K562 (cell line): ENCODE data around the gene PDLIM7. TPM values are rescaled to one million over a fixed set of nuclear protein-coding genes. Genes with fewer than 3 reads are reported as not detected.

Experiments used
- E2F6 ChIP-seq, 2 experiments: IDR thresholded peaks; 2 replicates each; pipeline ENCODE4 v1.6.1; 2011; ENCODE audit warnings: borderline replicate concordance in 1 of 2, control low read depth in 1 of 2, low read depth in 1 of 2, low read length in 1 of 2, mild to moderate bottlenecking in 1 of 2, mixed read lengths in 1 of 2, moderate library complexity in 1 of 2; ENCODE audit not compliant: insufficient read depth in 1 of 2, insufficient read length in 1 of 2, poor library complexity in 1 of 2, severe bottlenecking in 1 of 2; ENCODE audit errors: extremely low read depth in 1 of 2
- EZH2 ChIP-seq: IDR thresholded peaks from 2 replicates; pipeline ENCODE4 v1.6.1; 2012; ENCODE audit warnings: low read depth, mild to moderate bottlenecking, inconsistent platforms, low read length, borderline replicate concordance
- GABPB2 ChIP-seq: fragments of 250-450 bp; sonication (Bioruptor Pico); conservative IDR thresholded peaks from 2 replicates; pipeline ENCODE4 v1.5.1; 2021; ENCODE audit warnings: mild to moderate bottlenecking
- HDAC2 ChIP-seq: fragments of 450-650 bp; IDR thresholded peaks from 2 replicates; pipeline ENCODE4 v1.6.1; 2016; ENCODE audit warnings: mild to moderate bottlenecking
- HLTF ChIP-seq: fragments of 450-650 bp; IDR thresholded peaks from 2 replicates; pipeline ENCODE4 v1.6.1; 2016
- HMG20B ChIP-seq: fragments of 250-450 bp; sonication (Bioruptor Pico); IDR thresholded peaks from 2 replicates; pipeline ENCODE4 v1.5.0; 2021; ENCODE audit warnings: mild to moderate bottlenecking
- KLF10 ChIP-seq: fragments of 250-450 bp; sonication (Bioruptor Pico); IDR thresholded peaks from 2 replicates; pipeline ENCODE4 v1.6.1; 2021; ENCODE audit warnings: matching md5 sums
- MBD1 ChIP-seq: fragments of 250-450 bp; sonication (Bioruptor Pico); IDR thresholded peaks from 2 replicates; pipeline ENCODE4 v1.8.0; 2022; ENCODE audit warnings: inconsistent platforms
- MECOM ChIP-seq: fragments of 250-450 bp; sonication (Bioruptor Pico); IDR thresholded peaks from 2 replicates; pipeline ENCODE4 v1.8.0; 2022; ENCODE audit warnings: inconsistent platforms
- PCBP1 ChIP-seq: fragments of 200-400 bp; formaldehyde crosslinking; IDR thresholded peaks from 2 replicates; pipeline ENCODE4 v1.6.1; 2018; ENCODE audit warnings: mild to moderate bottlenecking, low read depth, low read length; ENCODE audit not compliant: poor library complexity, severe bottlenecking
- PREB ChIP-seq: sonication (generic); formaldehyde crosslinking; IDR thresholded peaks from 2 replicates; pipeline ENCODE4 v1.8.1; 2023; ENCODE audit warnings: mild to moderate bottlenecking, missing genetic modification reagents
- SNAPC5 ChIP-seq: fragments of 250-450 bp; sonication (Bioruptor Pico); IDR thresholded peaks from 2 replicates; pipeline ENCODE4 v1.8.0; 2021; ENCODE audit warnings: moderate library complexity, mild to moderate bottlenecking, inconsistent platforms
- TAL1 ChIP-seq: fragments of 450-650 bp; IDR thresholded peaks from 2 replicates; pipeline ENCODE4 v1.6.1; 2016; ENCODE audit warnings: mild to moderate bottlenecking
- ZBTB2 ChIP-seq: fragments of 450-650 bp; IDR thresholded peaks from 2 replicates; pipeline ENCODE4 v1.6.1; 2016; ENCODE audit warnings: antibody characterized with exemption
- ZNF778 ChIP-seq: fragments of 450-650 bp; formaldehyde crosslinking; IDR thresholded peaks from 2 replicates; pipeline ENCODE4 v1.4.0; 2020; ENCODE audit warnings: mild to moderate bottlenecking, moderate library complexity
- ZNF830 ChIP-seq: fragments of 250-450 bp; sonication (Bioruptor Pico); IDR thresholded peaks from 2 replicates; pipeline ENCODE4 v1.5.0; 2021; ENCODE audit warnings: mild to moderate bottlenecking
- polyA plus RNA-seq, 8 experiments: library from polyadenylated mRNA; depleted of rRNA in 4 of 8; stranded (reverse) in 5 of 8; unstranded in 3 of 8; fragments of >200 nt; fragmentation: Nextera tagmentation in 2 of 8; fragmentation: Illumina TruSeq in 1 of 8; extraction: Ambion mirVana in 2 of 8; extraction: Trizol in 1 of 8; gene quantifications; 2 replicates each; pipeline versions ENCODE4 v1.2.1 to v1.2.3, GENCODE V29; 2011 to 2014; ENCODE audit warnings: inconsistent platforms in 1 of 8, missing spikeins in 1 of 8
- total RNA-seq, 7 experiments: library from RNA; depleted of rRNA in 6 of 7; stranded (reverse); fragments of >200 nt in 6 of 7; fragmentation: Illumina TruSeq in 2 of 7; extraction: Trizol in 2 of 7; gene quantifications; 2 replicates each; pipeline versions ENCODE4 v1.2.1 to v1.2.3, GENCODE V29; 2011 to 2021; ENCODE audit warnings: low replicate concordance in 1 of 7
- TF ChIP-seq, protein P1 (sequence below): fragments of 150-350 bp; conservative IDR thresholded peaks from 2 replicates; pipeline ENCODE4 v1.6.1; 2014; ENCODE audit warnings: low read length
- TF ChIP-seq, protein P2 (sequence below): fragments of 250-450 bp; sonication (Bioruptor Pico); IDR thresholded peaks from 2 replicates; pipeline ENCODE4 v1.4.0; 2020; ENCODE audit warnings: mild to moderate bottlenecking, moderate library complexity

PDLIM7 gene
- total and polyA plus RNA-seq, 9 of the 15 experiments (the other 6 are each of a cell fraction or from before 2014, with no cell fraction given) = 2.1 to 124 (median 32.6) TPM

GRCh38 chr5:177455036-177455660, 42.3 kb downstream of the PDLIM7 start (continued):
- TF ChIP-seq, protein P1, sequence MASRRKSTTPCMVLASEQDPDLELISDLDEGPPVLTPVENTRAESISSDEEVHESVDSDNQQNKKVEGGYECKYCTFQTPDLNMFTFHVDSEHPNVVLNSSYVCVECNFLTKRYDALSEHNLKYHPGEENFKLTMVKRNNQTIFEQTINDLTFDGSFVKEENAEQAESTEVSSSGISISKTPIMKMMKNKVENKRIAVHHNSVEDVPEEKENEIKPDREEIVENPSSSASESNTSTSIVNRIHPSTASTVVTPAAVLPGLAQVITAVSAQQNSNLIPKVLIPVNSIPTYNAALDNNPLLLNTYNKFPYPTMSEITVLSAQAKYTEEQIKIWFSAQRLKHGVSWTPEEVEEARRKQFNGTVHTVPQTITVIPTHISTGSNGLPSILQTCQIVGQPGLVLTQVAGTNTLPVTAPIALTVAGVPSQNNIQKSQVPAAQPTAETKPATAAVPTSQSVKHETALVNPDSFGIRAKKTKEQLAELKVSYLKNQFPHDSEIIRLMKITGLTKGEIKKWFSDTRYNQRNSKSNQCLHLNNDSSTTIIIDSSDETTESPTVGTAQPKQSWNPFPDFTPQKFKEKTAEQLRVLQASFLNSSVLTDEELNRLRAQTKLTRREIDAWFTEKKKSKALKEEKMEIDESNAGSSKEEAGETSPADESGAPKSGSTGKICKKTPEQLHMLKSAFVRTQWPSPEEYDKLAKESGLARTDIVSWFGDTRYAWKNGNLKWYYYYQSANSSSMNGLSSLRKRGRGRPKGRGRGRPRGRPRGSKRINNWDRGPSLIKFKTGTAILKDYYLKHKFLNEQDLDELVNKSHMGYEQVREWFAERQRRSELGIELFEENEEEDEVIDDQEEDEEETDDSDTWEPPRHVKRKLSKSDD = no peak
- TF ChIP-seq MECOM (CRISPR knock-in tag) = no peak
- TF ChIP-seq ZBTB2 = no peak
- no peak for TF ChIP-seq TAL1
- TF ChIP-seq, protein P2, sequence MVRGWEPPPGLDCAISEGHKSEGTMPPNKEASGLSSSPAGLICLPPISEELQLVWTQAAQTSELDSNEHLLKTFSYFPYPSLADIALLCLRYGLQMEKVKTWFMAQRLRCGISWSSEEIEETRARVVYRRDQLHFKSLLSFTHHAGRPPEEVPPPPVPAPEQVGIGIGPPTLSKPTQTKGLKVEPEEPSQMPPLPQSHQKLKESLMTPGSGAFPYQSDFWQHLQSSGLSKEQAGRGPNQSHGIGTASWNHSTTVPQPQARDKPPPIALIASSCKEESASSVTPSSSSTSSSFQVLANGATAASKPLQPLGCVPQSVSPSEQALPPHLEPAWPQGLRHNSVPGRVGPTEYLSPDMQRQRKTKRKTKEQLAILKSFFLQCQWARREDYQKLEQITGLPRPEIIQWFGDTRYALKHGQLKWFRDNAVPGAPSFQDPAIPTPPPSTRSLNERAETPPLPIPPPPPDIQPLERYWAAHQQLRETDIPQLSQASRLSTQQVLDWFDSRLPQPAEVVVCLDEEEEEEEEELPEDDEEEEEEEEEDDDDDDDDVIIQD (CRISPR knock-in tag) = no peak
- no peak for TF ChIP-seq EZH2
- no peak for TF ChIP-seq PCBP1
- no peak for TF ChIP-seq SNAPC5 (CRISPR knock-in tag)
- no peak for TF ChIP-seq GABPB2 (CRISPR knock-in tag)
- no peak for TF ChIP-seq ZNF778
- 0 out of 2 replicates have a peak, but pooled peaks have one; percentile 5 for TF ChIP-seq HDAC2
- no peak for TF ChIP-seq PREB (CRISPR knock-in tag)
- peak; percentile 78 to 86 for TF ChIP-seq E2F6 (IDR thresholded peaks at IDR 0.05; ENCODE audit: borderline replicate concordance in 1 of 2, extremely low read depth in 1 of 2, insufficient read depth in 1 of 2, insufficient read length in 1 of 2, low read depth in 1 of 2, low read length in 1 of 2, poor library complexity in 1 of 2, severe bottlenecking in 1 of 2)
- TF ChIP-seq MBD1 (CRISPR knock-in tag) = no peak
- TF ChIP-seq HMG20B (CRISPR knock-in tag) = no peak
- no peak for TF ChIP-seq ZNF830 (CRISPR knock-in tag)
- no peak for TF ChIP-seq KLF10 (CRISPR knock-in tag)
- no peak for TF ChIP-seq HLTF
